Activated gamma-delta T cell treated with anti-CD3 and anti-CD28 coated beads, Interleukin-2, amount 50 U/mL, for 16 hours (primary cell): Measurements from ENCODE around the gene UBAC1.

Experiments used
- DNase-seq: peaks from one replicate; pipeline ENCODE4 v3.0.0-alpha.2; 2020; ENCODE audit warnings: low read depth

Gene UBAC1

GRCh38 chr9:135883410-135884089 lies 77.6 kb downstream of the UBAC1 start:
- DNase-seq, result no peak
